Uterus (tissue), 4 donors: ENCODE data around the gene KCTD19. TPM values are rescaled to one million over a fixed set of nuclear protein-coding genes. Genes with fewer than 3 reads are reported as not detected.

ENCODE experiments used
- DNase-seq, 2 donors: peaks; one replicate each; pipeline ENCODE4 v3.0.0-alpha.2; 2019 to 2020
- H3K27ac ChIP-seq, 2 donors: fragments of 200-600 bp; sonication (generic); 1 replicate in 1 of 2; 2 replicates in 1 of 2; pipeline ENCODE4 v1.5.1; 2016 to 2018
- H3K27me3 ChIP-seq, 2 donors: fragments of 200-600 bp; sonication (generic); one replicate each; pipeline ENCODE4 v1.5.1; 2018 to 2019; ENCODE audit warnings: control low read depth in 1 of 2
- H3K36me3 ChIP-seq, 2 donors: fragments of 200-600 bp; sonication (generic); one replicate each; pipeline ENCODE4 v1.5.1; 2019; ENCODE audit warnings: control low read depth in 1 of 2
- H3K4me1 ChIP-seq, 2 donors: fragments of 200-600 bp; sonication (generic); one replicate each; pipeline ENCODE4 v1.5.1; 2018 to 2019; ENCODE audit warnings: control low read depth in 1 of 2
- H3K4me3 ChIP-seq, 2 donors: fragments of 200-600 bp; sonication (generic); 1 replicate in 1 of 2; 2 replicates in 1 of 2; pipeline ENCODE4 v1.5.1; 2018 to 2019; ENCODE audit warnings: mild to moderate bottlenecking in 1 of 2
- H3K9me3 ChIP-seq, 2 donors: fragments of 200-600 bp; sonication (generic); one replicate each; pipeline ENCODE4 v1.5.1; 2019; ENCODE audit warnings: control low read depth in 1 of 2
- POLR2A ChIP-seq, 2 donors: fragments of 450-650 bp; IDR thresholded peaks; one replicate each; pipeline ENCODE4 v1.6.1; 2016; ENCODE audit warnings: antibody characterized with exemption in 2 of 2, mild to moderate bottlenecking in 1 of 2, moderate library complexity in 1 of 2
- intact Hi-C: fragments of 100-400 bp; cut with DNase I; formaldehyde crosslinking; loops from one replicate; pipeline ENCODE4 v1.15.1; 2023; ENCODE audit warnings: low total_unique reads
- total RNA-seq, 4 donors: library from RNA; depleted of rRNA in 3 of 4; stranded (reverse); fragments of >200 nt in 3 of 4; gene quantifications; one replicate each; pipeline versions ENCODE4 v1.1.0 to v1.2.4, GENCODE V29; 2014 to 2023
- TF ChIP-seq, protein P1 (sequence below), 4 experiments: fragments of 200-600 bp in 2 of 4; fragments of 450-650 bp in 2 of 4; sonication (generic) in 2 of 4; IDR thresholded peaks; one replicate each; pipeline ENCODE4 v1.5.1; 2016 to 2019; ENCODE audit warnings: antibody characterized with exemption in 4 of 4, mild to moderate bottlenecking in 2 of 4, moderate library complexity in 1 of 4
- donor health status: DM: yes; HTN: yes; CAD: no.

KCTD19 gene
- total RNA-seq, 4 donors from 2014 or later = 0.51 to 1.0 (median 0.55) TPM; not detected in 1

DNA sequence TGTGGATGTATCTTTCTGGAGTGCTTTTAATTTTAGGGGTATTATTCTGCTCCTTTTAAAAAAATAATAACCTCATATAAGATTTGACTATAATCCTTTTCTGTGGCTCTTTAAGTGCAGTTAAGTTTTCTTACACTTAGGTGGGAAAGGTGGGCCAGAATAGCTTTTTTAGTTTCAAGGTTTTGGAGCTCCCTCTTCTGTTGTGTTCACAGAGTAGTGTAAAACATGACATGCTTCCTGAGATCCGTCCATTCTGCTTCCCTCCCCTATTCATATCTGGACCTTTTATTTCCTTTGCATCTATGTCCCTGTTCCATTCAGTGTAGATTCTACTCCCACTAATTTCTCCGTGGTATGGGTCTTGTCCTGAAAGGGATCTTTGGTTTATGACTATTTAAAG is 12.9 kb upstream of the KCTD19 start:
- no peaks in the 10 kb centered on the region for H3K4me1 ChIP-seq
- no peak for DNase-seq
- no peak overlapping the region for H3K27ac ChIP-seq
- no peaks in the 10 kb centered on the region for H3K27me3 ChIP-seq
- no peak overlapping the region for H3K4me3 ChIP-seq
- intact Hi-C loops = no loop called here
- no peaks in the 10 kb centered on the region for H3K36me3 ChIP-seq
- TF ChIP-seq, protein P1, sequence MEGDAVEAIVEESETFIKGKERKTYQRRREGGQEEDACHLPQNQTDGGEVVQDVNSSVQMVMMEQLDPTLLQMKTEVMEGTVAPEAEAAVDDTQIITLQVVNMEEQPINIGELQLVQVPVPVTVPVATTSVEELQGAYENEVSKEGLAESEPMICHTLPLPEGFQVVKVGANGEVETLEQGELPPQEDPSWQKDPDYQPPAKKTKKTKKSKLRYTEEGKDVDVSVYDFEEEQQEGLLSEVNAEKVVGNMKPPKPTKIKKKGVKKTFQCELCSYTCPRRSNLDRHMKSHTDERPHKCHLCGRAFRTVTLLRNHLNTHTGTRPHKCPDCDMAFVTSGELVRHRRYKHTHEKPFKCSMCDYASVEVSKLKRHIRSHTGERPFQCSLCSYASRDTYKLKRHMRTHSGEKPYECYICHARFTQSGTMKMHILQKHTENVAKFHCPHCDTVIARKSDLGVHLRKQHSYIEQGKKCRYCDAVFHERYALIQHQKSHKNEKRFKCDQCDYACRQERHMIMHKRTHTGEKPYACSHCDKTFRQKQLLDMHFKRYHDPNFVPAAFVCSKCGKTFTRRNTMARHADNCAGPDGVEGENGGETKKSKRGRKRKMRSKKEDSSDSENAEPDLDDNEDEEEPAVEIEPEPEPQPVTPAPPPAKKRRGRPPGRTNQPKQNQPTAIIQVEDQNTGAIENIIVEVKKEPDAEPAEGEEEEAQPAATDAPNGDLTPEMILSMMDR (IDR thresholded peaks at IDR 0.05) = peak in 1 of 4 experiments; percentile 21
- no peak for TF ChIP-seq POLR2A (IDR thresholded peaks at IDR 0.05)
- no peaks in the 10 kb centered on the region for H3K9me3 ChIP-seq

DNA sequence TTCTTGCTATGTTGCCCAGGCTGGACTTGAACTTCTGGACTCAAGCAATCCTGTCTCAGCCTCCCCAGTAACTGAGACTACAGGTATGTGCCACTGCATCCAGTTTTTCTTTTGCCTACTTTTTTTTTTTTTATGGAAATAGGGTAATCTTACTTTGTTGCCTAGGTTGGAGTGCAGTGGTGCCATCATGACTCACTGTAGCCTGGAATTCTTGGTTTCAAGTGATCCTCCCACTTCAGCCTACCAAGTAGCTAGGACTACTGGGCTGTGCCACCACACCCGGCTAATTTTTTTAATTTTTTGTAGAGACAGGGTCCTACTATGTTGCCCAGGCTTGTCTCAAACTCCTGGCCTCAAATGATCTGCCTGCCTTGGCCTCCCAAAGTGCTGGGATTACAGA is 10.1 kb upstream of the KCTD19 start:
- no peak overlapping the region for H3K27ac ChIP-seq
- no peaks in the 10 kb centered on the region for H3K9me3 ChIP-seq
- intact Hi-C loops = no loop called here
- H3K4me3 ChIP-seq = no peak overlapping the region
- no peak for DNase-seq
- H3K27me3 ChIP-seq = no peaks in the 10 kb centered on the region
- no peak for TF ChIP-seq POLR2A (IDR thresholded peaks at IDR 0.05)
- TF ChIP-seq, protein P1 (IDR thresholded peaks at IDR 0.05) = no peak
- H3K36me3 ChIP-seq = no peaks in the 10 kb centered on the region
- H3K4me1 ChIP-seq = no peaks in the 10 kb centered on the region

- no peak overlapping the region for H3K4me3 ChIP-seq
- TF ChIP-seq, protein P1 (IDR thresholded peaks at IDR 0.05) = no peak
- no peak for TF ChIP-seq POLR2A (IDR thresholded peaks at IDR 0.05)
These were observed 9.6 kb upstream of the KCTD19 start for GRCh38 chr16:67336116-67336515.

DNA sequence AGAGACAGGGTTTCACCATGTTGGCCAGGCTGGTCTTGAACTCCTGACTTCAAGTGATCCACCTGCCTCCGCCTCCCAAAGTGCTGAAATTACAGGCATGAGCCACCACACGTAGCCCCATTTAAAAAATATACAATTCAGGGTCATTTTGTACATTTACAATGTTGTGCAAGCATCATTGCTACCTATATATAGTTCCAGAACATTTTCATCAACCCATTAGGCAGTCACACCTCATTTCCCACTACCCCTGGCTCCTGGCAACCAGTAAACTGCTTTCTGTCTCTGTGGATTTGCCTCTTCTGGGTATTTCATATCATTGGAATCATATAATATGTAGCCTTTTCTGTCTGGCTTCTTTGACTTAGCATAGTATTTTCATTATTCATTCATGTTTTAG is 6.8 kb upstream of the KCTD19 start:
- no peak for DNase-seq
- no peaks in the 10 kb centered on the region for H3K36me3 ChIP-seq
- H3K9me3 ChIP-seq = no peaks in the 10 kb centered on the region
- no peak overlapping the region for H3K27ac ChIP-seq
- no peak for TF ChIP-seq POLR2A (IDR thresholded peaks at IDR 0.05)
- no peaks in the 10 kb centered on the region for H3K4me1 ChIP-seq
- intact Hi-C loops = no loop called here
- no peaks in the 10 kb centered on the region for H3K27me3 ChIP-seq
- H3K4me3 ChIP-seq = no peak overlapping the region

More at GRCh38 chr16:67336116-67336515, 9.6 kb upstream of the KCTD19 start:
- Histone ChIP-seq H3K27me3 (no peaks in the 10 kb centered on the region), H3K9me3 (no peaks in the 10 kb centered on the region), H3K4me1 (no peaks in the 10 kb centered on the region), H3K36me3 (no peaks in the 10 kb centered on the region), H3K27ac (no peak overlapping the region)
- intact Hi-C loops = no loop called here
- DNase-seq = no peak

DNA sequence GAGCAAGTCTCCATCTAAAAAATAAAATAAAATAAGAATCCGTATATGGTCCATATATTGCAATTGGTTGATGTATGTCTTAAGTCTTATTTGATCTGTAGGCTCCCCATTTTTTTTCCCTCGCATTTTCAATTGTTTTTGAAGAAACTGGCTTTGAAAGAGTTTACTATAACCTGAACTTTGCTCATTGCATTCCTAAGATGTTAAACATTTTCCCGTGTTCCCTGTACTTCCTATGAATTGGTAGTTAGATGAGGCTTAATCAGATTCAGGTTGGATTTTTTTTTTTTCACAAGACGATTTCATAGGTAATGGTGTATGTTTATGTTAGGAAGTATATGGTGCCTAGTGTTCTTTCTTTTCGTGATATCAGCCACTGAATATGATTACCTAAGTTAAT is 3.4 kb upstream of the KCTD19 start:
- no peak for DNase-seq
- no peak overlapping the region for H3K4me3 ChIP-seq
- H3K36me3 ChIP-seq = no peaks in the 10 kb centered on the region
- H3K27me3 ChIP-seq = no peaks in the 10 kb centered on the region
- H3K9me3 ChIP-seq = no peaks in the 10 kb centered on the region
- no peaks in the 10 kb centered on the region for H3K4me1 ChIP-seq
- intact Hi-C loops = no loop called here
- H3K27ac ChIP-seq = no peak overlapping the region
- TF ChIP-seq, protein P1 (IDR thresholded peaks at IDR 0.05) = no peak
- no peak for TF ChIP-seq POLR2A (IDR thresholded peaks at IDR 0.05)

- H3K9me3 ChIP-seq = no peaks in the 10 kb centered on the region
- H3K4me1 ChIP-seq = no peaks in the 10 kb centered on the region
- H3K36me3 ChIP-seq = no peaks in the 10 kb centered on the region
- H3K4me3 ChIP-seq = no peak overlapping the region
- H3K27me3 ChIP-seq = no peaks in the 10 kb centered on the region
- DNase-seq = no peak
- TF ChIP-seq POLR2A (IDR thresholded peaks at IDR 0.05) = no peak
- TF ChIP-seq, protein P1 (IDR thresholded peaks at IDR 0.05) = no peak
- intact Hi-C loops = no loop called here
- H3K27ac ChIP-seq = no peak overlapping the region
These were observed 1.2 kb upstream of the KCTD19 start for GRCh38 chr16:67327743-67328142.
